Measurements from ENCODE around the gene PLEKHH1.
"Not testable (repeated sequence)": the region's sequence is repeated elsewhere in the genome, so short reads cannot be mapped to it uniquely, and the experiment has no call there.

Gene PLEKHH1

DNA sequence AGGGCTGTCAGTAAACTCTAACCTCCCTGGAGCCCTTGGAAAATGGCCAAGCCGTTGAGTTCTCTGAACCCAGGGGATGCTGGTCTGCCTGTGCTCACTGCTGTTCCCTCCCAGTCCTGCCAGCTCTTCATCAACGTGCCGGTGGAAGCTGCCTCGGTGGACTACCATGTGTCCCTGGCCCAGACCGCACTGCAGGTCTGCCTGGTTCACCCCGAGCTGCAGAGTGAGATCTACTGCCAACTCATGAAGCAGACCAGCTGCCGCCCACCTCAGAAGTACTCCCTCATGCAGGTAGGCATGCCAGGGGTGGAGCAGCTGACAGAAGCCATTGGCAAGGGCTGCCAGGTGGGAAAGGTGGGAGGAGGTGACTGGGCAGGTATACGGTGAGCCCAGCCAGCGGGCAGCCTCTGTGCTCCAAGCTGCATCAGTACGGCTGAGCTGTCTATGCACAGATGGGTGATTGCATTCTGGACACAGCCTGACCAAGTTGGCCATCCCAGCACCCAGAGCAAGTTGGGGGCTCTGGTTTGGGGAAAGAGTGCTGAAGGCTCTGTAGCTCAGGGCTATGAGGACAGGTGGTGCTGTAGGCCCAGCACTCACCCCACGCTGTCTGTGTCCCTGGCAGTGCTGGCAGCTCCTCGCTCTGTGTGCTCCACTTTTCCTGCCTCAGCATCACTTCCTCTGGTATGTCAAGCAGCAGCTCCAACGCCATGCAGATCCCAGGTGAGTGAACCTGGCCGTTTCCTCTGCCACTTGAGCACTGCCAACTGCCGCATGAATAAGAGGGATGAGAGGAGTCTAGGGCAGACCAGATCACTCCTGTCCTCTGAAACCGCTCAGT is 45.0 kb downstream of the PLEKHH1 start:
- FAIRE-seq = no peak
- TF ChIP-seq POLR2AphosphoS5 (IDR thresholded peaks at IDR 0.05; ENCODE audit: low read depth, low read length) (no peak), TAF1 (IDR thresholded peaks at IDR 0.05; ENCODE audit: borderline replicate concordance, low read depth, low read length) (no peak), POLR2A (IDR thresholded peaks at IDR 0.05; ENCODE audit: low read depth, low read length) (no peak)
- no peak for DNase-seq (ENCODE audit: insufficient read length)

DNA sequence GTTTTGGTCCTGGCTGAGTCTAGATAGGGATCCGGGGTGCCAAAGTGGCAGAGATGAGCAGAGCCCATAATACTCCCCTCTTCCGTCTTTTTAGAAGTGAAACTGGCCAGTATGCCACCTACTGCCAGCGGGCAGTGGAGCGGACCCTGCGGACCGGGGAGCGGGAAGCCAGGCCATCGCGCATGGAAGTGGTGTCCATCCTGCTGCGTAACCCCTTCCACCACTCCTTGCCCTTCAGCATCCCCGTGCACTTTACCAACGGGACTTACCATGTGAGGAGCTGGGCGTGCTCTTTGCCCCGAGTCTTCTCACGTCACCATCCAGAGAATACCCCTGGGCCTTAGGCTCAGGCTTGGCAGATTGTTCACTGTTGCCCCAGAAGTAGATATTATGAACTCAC is 46.0 kb downstream of the PLEKHH1 start:
- no peak for DNase-seq (ENCODE audit: insufficient read length)
- TF ChIP-seq POLR2A (IDR thresholded peaks at IDR 0.05; ENCODE audit: low read depth, low read length) (no peak), TAF1 (IDR thresholded peaks at IDR 0.05; ENCODE audit: borderline replicate concordance, low read depth, low read length) (no peak), POLR2AphosphoS5 (IDR thresholded peaks at IDR 0.05; ENCODE audit: low read depth, low read length) (no peak)
- FAIRE-seq = no peak

DNA sequence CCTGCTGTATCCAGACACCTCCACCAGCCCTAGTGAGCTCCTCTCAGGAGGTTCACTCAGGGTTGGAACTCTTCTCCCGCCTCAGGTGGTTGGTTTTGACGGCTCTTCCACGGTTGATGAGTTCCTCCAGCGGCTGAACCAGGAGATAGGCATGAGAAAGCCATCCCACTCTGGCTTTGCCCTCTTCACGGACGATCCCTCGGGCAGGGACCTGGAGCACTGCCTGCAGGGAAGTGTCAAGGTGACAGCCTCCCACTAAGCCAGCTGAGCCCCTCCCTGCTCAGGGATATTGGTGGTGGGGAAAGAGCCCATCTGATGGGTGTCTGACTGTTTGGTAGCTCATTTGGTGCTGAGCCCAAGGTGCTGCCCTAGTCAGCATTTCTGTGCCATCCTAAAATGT is 46.5 kb downstream of the PLEKHH1 start:
- DNase-seq (ENCODE audit: insufficient read length) = no peak
- TF ChIP-seq POLR2AphosphoS5 (IDR thresholded peaks at IDR 0.05; ENCODE audit: low read depth, low read length) (no peak), TAF1 (IDR thresholded peaks at IDR 0.05; ENCODE audit: borderline replicate concordance, low read depth, low read length) (no peak), POLR2A (IDR thresholded peaks at IDR 0.05; ENCODE audit: low read depth, low read length) (no peak)
- no peak for FAIRE-seq

DNA sequence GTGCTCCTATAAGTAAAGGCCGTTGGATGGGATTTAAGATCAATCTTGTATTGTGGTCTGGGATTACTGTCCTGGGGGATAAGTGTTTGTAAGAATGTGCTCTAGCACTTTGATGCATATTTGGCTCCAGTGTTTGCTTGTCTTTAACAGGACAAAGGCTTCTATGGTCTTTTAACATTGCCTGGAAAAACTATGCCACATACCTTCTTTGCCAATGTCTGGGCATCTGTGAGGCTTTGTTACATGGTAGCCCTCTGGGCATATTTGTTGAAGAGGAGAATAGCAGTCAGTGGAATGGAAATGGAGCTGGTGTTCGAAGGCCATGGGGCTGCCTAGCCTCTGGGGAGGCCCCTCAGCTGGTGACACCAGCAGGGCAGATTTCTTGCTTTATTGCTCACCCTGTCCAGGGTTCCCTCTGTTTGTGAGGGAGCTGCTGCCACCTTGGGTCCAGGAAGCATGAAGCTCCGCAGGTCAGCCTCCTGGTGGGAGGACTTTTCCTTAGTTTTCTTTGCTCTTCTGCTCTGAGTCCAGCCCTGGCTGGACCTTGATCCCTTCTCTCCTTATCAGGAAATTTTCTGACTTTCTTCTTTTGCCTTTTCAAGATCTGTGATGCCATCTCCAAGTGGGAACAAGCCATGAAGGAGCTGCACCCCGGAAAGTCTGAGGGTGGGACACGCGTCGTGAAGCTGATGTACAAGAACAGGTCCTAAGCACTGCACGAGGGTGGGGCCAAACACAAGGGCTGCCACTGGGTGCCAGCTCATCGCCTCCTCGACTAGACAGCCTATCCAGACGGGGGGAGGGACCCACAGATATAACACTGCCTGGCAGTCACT is 47.5 kb downstream of the PLEKHH1 start:
- DNase-seq (ENCODE audit: insufficient read length) (no peak), FAIRE-seq (no peak)
- TF ChIP-seq POLR2AphosphoS5 (IDR thresholded peaks at IDR 0.05; ENCODE audit: low read depth, low read length) (no peak), POLR2A (IDR thresholded peaks at IDR 0.05; ENCODE audit: low read depth, low read length) (no peak), TAF1 (IDR thresholded peaks at IDR 0.05; ENCODE audit: borderline replicate concordance, low read depth, low read length) (no peak)

DNA sequence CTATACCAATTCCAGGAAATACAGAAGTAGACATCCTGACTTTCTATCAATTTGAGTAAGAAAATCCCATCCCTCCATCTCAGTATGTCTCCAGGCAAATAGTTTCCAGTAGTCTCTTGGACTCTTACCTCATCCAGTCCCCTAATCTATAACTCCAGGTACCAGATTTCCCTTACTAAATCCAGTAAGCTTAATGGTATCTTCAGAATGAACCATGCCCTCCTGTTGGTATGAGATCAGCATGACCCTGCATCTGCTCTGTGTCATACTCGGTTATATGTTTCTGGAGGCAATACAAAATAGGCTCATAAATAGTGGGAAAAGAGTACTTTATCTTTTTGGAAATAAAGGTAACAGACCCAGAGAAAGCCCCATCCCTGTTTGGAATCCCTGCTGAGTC is 48.6 kb downstream of the PLEKHH1 start:
- DNase-seq (ENCODE audit: insufficient read length) = no peak
- no peak for TF ChIP-seq TAF1 (IDR thresholded peaks at IDR 0.05; ENCODE audit: borderline replicate concordance, low read depth, low read length)
- TF ChIP-seq POLR2A (IDR thresholded peaks at IDR 0.05; ENCODE audit: low read depth, low read length) = no peak
- no peak for TF ChIP-seq POLR2AphosphoS5 (IDR thresholded peaks at IDR 0.05; ENCODE audit: low read depth, low read length)
- no peak for FAIRE-seq

DNA sequence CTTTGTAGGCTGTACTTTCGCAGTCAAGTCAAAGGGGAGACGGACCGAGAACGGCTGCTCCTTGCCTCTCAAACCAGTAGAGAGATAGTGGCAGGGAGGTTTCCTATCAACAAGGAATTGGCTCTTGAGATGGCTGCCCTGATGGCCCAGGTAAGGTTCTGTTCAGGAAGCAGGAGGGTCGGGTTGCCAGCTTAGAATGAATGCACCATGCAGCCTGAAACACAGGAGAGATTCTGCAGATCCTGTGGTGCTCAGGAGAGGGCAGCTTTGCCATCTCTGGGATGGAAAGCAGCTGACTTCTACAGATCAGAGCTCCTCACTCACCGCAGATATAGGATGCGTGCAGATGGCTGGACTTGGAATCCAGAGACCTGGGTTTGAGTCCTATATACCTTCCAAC is 49.0 kb downstream of the PLEKHH1 start:
- FAIRE-seq = no peak
- DNase-seq (ENCODE audit: insufficient read length) = no peak
- TF ChIP-seq TAF1 (IDR thresholded peaks at IDR 0.05; ENCODE audit: borderline replicate concordance, low read depth, low read length) = no peak
- TF ChIP-seq POLR2A (IDR thresholded peaks at IDR 0.05; ENCODE audit: low read depth, low read length) = no peak
- no peak for TF ChIP-seq POLR2AphosphoS5 (IDR thresholded peaks at IDR 0.05; ENCODE audit: low read depth, low read length)

DNA sequence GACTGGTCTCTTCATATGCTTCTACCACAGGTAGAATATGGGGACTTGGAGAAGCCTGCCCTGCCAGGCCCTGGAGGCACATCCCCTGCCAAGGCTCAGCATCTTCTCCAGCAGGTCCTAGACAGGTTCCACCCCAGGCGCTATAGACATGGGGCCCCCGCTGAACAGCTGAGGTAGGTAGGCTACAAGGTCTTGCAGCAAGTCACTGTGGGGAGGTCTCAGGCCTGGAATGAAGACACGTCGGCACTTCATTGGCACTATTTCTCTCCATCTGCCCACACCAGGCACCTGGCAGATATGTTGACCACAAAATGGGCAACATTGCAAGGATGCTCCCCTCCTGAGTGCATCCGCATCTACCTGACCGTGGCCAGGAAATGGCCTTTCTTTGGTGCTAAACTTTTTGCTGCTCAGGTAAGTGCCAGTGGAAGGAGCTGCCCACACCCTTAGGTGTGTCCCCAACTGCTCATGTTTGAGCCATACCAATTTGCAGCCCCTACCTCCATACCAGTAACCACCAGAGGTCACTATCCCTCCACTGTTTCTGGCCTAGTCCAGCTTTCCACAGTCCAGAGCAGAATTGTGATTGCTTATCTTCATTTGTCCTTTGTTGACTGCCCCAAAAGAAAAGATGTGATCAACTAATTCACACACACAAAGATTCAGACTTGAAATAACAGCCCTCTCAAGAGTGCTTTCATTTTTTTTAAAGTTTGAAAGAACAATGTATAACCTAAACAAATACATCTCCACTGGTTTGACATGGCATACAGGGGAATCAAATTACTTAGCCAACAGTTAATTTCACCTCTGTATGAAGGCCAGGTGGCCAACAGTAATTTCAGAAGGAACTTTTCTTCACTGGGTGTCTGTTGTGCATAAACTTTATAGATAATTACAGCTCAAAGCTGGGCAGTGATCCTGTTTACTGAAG is 50.9 kb downstream of the PLEKHH1 start:
- TF ChIP-seq TAF1 (IDR thresholded peaks at IDR 0.05; ENCODE audit: borderline replicate concordance, low read depth, low read length) = no peak
- FAIRE-seq (peak; percentile 91), DNase-seq (ENCODE audit: insufficient read length) (no peak)

DNA sequence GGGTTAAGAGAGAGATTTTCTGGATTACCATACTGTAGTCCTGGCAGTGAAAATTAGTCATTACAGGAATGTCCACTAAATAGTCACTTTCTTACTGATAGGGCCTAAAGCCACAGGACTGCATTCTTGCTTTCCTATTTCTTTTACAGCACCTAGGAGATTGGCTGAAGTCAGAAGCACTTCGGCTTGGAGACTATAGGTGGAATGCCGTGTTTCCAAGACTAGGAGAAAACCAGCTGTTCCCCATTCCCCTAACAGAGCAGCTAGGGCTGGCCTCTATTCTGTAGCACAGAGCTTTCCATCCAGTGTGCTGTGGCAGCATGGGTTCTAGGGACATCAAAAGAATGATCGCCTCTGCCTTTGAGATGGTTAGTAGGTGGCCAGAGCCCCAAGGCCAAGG is 51.9 kb downstream of the PLEKHH1 start:
- no peak for FAIRE-seq
- TF ChIP-seq TAF1 (IDR thresholded peaks at IDR 0.05; ENCODE audit: borderline replicate concordance, low read depth, low read length) (no peak), POLR2A (IDR thresholded peaks at IDR 0.05; ENCODE audit: low read depth, low read length) (no peak), POLR2AphosphoS5 (IDR thresholded peaks at IDR 0.05; ENCODE audit: low read depth, low read length) (no peak)
- DNase-seq (ENCODE audit: insufficient read length) = no peak

DNA sequence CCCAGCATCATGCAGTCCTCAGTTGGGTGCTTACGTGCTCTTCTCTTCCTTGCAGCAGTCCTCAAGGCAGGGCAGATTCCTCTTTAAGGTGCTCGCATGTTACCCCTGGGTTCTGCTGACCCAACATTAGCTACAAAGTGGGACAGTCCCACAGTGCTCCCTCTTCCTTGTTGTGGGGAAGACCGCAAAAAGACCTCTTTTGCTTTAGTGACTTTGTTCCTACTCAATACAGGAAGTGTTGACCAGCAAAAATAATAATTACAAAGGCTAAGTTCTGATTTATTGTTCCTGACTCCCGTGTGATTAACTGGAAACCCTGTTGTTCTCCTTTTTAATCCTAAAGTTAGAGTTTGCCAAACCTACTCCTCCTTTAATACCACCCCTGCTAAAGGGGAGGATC is 53.3 kb downstream of the PLEKHH1 start:
- TF ChIP-seq POLR2A (IDR thresholded peaks at IDR 0.05; ENCODE audit: low read depth, low read length) (no peak), POLR2AphosphoS5 (IDR thresholded peaks at IDR 0.05; ENCODE audit: low read depth, low read length) (no peak), TAF1 (IDR thresholded peaks at IDR 0.05; ENCODE audit: borderline replicate concordance, low read depth, low read length) (no peak)
- DNase-seq (ENCODE audit: insufficient read length) (no peak), FAIRE-seq (no peak)

DNA sequence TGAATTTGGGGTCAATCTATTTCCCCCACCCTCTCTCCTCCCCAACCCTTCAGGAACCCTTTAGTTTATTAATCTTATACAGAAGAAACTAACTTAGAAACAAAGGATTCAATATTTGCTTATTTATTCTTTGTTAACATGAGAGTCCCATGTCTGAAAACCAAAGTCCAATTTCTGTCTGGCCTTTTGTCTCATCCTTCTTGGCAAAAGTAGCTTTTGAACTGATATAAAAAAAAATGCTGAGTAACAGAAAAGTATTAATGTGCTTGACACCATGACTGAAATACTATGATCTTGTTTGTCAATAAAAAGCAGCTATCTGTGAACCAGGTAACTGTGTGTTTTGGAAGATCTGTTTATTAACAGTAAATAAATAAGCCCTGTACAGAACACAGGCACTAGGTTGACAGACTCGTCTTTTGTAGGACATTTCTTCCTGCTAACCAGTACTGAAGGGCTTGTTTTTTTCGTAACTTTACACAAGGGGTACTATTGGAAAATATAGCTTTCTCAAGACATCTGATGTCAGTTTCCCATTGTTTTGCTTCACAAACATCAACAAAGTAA is 56.2 kb downstream of the PLEKHH1 start:
- TF ChIP-seq POLR2A (IDR thresholded peaks at IDR 0.05; ENCODE audit: low read depth, low read length) (no peak), POLR2AphosphoS5 (IDR thresholded peaks at IDR 0.05; ENCODE audit: low read depth, low read length) (no peak), TAF1 (IDR thresholded peaks at IDR 0.05; ENCODE audit: borderline replicate concordance, low read depth, low read length) (no peak)
- FAIRE-seq (no peak), DNase-seq (ENCODE audit: insufficient read length) (no peak)

DNA sequence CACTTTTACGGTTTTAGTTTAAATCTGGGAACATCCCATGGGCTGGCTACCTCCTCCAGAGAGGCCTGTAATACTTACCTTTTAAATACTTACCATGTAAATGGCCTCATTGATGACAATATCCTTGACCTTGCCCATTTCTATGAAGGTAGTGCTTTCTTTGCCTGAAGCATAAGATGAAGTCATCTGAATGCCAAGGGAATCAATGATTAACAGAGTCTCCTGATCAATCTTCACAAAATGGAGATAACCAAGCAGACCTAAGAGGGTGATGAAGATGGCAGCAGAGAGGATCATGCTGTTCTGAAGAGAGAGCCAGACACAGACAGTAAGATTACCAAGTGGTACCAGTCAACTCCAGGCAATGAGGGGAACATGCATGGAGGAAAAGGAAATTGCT is 60.6 kb downstream of the PLEKHH1 start:
- FAIRE-seq; DNase-seq (ENCODE audit: insufficient read length): not testable (repeated sequence)
